HFFc6 (cell line): Measurements from ENCODE around the gene PLD3. TPM values are rescaled to one million over a fixed set of nuclear protein-coding genes. Genes with fewer than 3 reads are reported as not detected.

Experiments used
- DNase-seq: peaks from one replicate; pipeline ENCODE4 v3.0.0-alpha.2; 2018
- H3K27ac Mint-ChIP-seq: 2 replicates; pipeline ENCODE4 v1.8.0; 2020; ENCODE audit warnings: mild to moderate bottlenecking, mixed read lengths
- H3K27me3 Mint-ChIP-seq: 2 replicates; pipeline ENCODE4 v1.8.0; 2021; ENCODE audit warnings: mild to moderate bottlenecking, moderate library complexity, mixed read lengths; ENCODE audit not compliant: insufficient read depth
- H3K36me3 Mint-ChIP-seq: 2 replicates; pipeline ENCODE4 v1.8.0; 2021; ENCODE audit warnings: low read depth, mixed read lengths
- H3K4me1 Mint-ChIP-seq: 2 replicates; pipeline ENCODE4 v1.8.0; 2020; ENCODE audit warnings: low read depth, mixed read lengths
- H3K4me3 Mint-ChIP-seq: 2 replicates; pipeline ENCODE4 v1.8.0; 2020; ENCODE audit warnings: mild to moderate bottlenecking, moderate library complexity, mixed read lengths
- H3K9me3 Mint-ChIP-seq: 2 replicates; pipeline ENCODE4 v1.8.0; 2020; ENCODE audit warnings: mild to moderate bottlenecking, mixed read lengths
- CTCF ChIP-seq: fragments of 200-600 bp; sonication (generic); IDR thresholded peaks from 2 replicates; pipeline ENCODE4 v1.5.0; 2021; ENCODE audit warnings: antibody characterized with exemption, mild to moderate bottlenecking
- total RNA-seq, 6 experiments: library from RNA; stranded (reverse); fragmentation: NEBNext Ultra II Directional; extraction: Animal tissue kit (Norgen Biotek cat#: 25700); gene quantifications; 2 replicates in 1 of 6; 3 replicates in 5 of 6; pipeline ENCODE4 v1.2.3, GENCODE V29; 2021

The PLD3 gene
- total RNA-seq, 6 experiments from 2014 or later, result 141 to 211 (median 152) TPM

- no peak for DNase-seq
- Mint-ChIP-seq H3K27ac (no peak overlapping the region), H3K27me3 (no peaks in the 10 kb centered on the region; the same call in 1 of the 2 replicates), H3K4me3 (no peak overlapping the region), H3K9me3 (no peaks in the 10 kb centered on the region), H3K4me1 (peaks cover 22% of the 10 kb centered on the region), H3K36me3 (peaks cover 13% of the 10 kb centered on the region; the same call in 1 of the 2 replicates)
- TF ChIP-seq CTCF, result no peak
These were observed 5.7 kb upstream of the PLD3 start for GRCh38 chr19:40342644-40343311.

- peaks cover 2% of the 10 kb centered on the region for H3K27me3 Mint-ChIP-seq
- no peak overlapping the region for H3K27ac Mint-ChIP-seq
These were observed 4.1 kb upstream of the PLD3 start for GRCh38 chr19:40344422-40344821.

GRCh38 chr19:40348961-40349507, 539 bp downstream of the PLD3 start:
- no peak for TF ChIP-seq CTCF
- Mint-ChIP-seq H3K27me3 (peaks cover 2% of the 10 kb centered on the region), H3K4me3 (peak overlapping the region; percentile 94), H3K36me3 (peaks cover 9% of the 10 kb centered on the region; the same call in 1 of the 2 replicates), H3K27ac (peak overlapping the region; percentile 83), H3K9me3 (no peaks in the 10 kb centered on the region), H3K4me1 (peaks cover 19% of the 10 kb centered on the region)
- no peak for DNase-seq

More at GRCh38 chr19:40344422-40344821, 4.1 kb upstream of the PLD3 start:
- H3K9me3 Mint-ChIP-seq, result no peaks in the 10 kb centered on the region
- peaks cover 9% of the 10 kb centered on the region; the same call in 1 of the 2 replicates for H3K36me3 Mint-ChIP-seq
- peaks cover 28% of the 10 kb centered on the region for H3K4me1 Mint-ChIP-seq
- no peak overlapping the region for H3K4me3 Mint-ChIP-seq
- no peak for TF ChIP-seq CTCF
- no peak for DNase-seq

GRCh38 chr19:40355975-40356680, 7.6 kb downstream of the PLD3 start:
- Mint-ChIP-seq H3K36me3 (peaks cover 10% of the 10 kb centered on the region; the same call in 1 of the 2 replicates), H3K4me3 (no peak overlapping the region), H3K27me3 (no peaks in the 10 kb centered on the region; the same call in 1 of the 2 replicates), H3K9me3 (no peaks in the 10 kb centered on the region), H3K27ac (peak overlapping the region; percentile 60), H3K4me1 (peaks cover 36% of the 10 kb centered on the region)
- no peak for TF ChIP-seq CTCF
- DNase-seq, result no peak

- TF ChIP-seq CTCF, result no peak
- Mint-ChIP-seq H3K27me3 (no peaks in the 10 kb centered on the region; the same call in 1 of the 2 replicates), H3K4me1 (peaks cover 36% of the 10 kb centered on the region), H3K36me3 (peaks cover 10% of the 10 kb centered on the region; the same call in 1 of the 2 replicates), H3K4me3 (no peak overlapping the region), H3K27ac (peak overlapping the region; percentile 60), H3K9me3 (no peaks in the 10 kb centered on the region)
- no peak for DNase-seq
These were observed 8.4 kb downstream of the PLD3 start for GRCh38 chr19:40356681-40357595.
